K562 (cell line): Measurements from ENCODE around the gene RHOC. TPM values are rescaled to one million over a fixed set of nuclear protein-coding genes. Genes with fewer than 3 reads are reported as not detected.

Experiments used
- AFF4 ChIP-seq: sonication (generic); formaldehyde crosslinking; IDR thresholded peaks from 2 replicates; pipeline ENCODE4 v1.8.0; 2023; ENCODE audit warnings: mild to moderate bottlenecking, missing genetic modification reagents
- BRD9 ChIP-seq: fragments of 450-650 bp; IDR thresholded peaks from 2 replicates; pipeline ENCODE4 v1.6.1; 2018; ENCODE audit warnings: low read depth; ENCODE audit not compliant: partially characterized antibody
- DDX20 ChIP-seq: fragments of 450-650 bp; IDR thresholded peaks from 2 replicates; pipeline ENCODE4 v1.6.1; 2016; ENCODE audit warnings: missing genetic modification characterization, low read depth, mild to moderate bottlenecking, missing compliant biosample characterization, moderate library complexity
- FOXJ3 ChIP-seq: sonication (generic); formaldehyde crosslinking; IDR thresholded peaks from 2 replicates; pipeline ENCODE4 v1.4.0; 2020; ENCODE audit warnings: mild to moderate bottlenecking, missing genetic modification reagents
- GTF2F1 ChIP-seq: IDR thresholded peaks from 2 replicates; pipeline ENCODE4 v1.6.1; 2011; ENCODE audit warnings: low read depth, low read length, improper control_type of control experiment
- KAT7 ChIP-seq: sonication (generic); formaldehyde crosslinking; IDR thresholded peaks from 2 replicates; pipeline ENCODE4 v1.8.0; 2022; ENCODE audit warnings: missing genetic modification reagents, mild to moderate bottlenecking, borderline replicate concordance
- MAFG ChIP-seq: fragments of 450-650 bp; conservative IDR thresholded peaks from 2 replicates; pipeline ENCODE4 v1.6.1; 2016; ENCODE audit warnings: missing genetic modification characterization, missing compliant biosample characterization
- MXD1 ChIP-seq: fragments of 250-450 bp; sonication (Bioruptor Pico); IDR thresholded peaks from 2 replicates; pipeline ENCODE4 v1.8.0; 2021; ENCODE audit warnings: borderline replicate concordance, mild to moderate bottlenecking, moderate library complexity; ENCODE audit not compliant: poor library complexity, severe bottlenecking
- NFIC ChIP-seq: fragments of 450-650 bp; IDR thresholded peaks from 2 replicates; pipeline ENCODE4 v1.6.1; 2017; ENCODE audit warnings: mild to moderate bottlenecking, inconsistent platforms
- POLR2A ChIP-seq: fragments of 450-650 bp; conservative IDR thresholded peaks from 2 replicates; pipeline ENCODE4 v1.6.1; 2016
- POU5F1 ChIP-seq: fragments of 150-350 bp; IDR thresholded peaks from 2 replicates; pipeline ENCODE4 v1.6.1; 2014; ENCODE audit warnings: borderline replicate concordance, low read length, low read depth, mild to moderate bottlenecking; ENCODE audit not compliant: partially characterized antibody
- TARDBP ChIP-seq: fragments of 450-650 bp; IDR thresholded peaks from 2 replicates; pipeline ENCODE4 v1.6.1; 2016
- TEAD2 ChIP-seq: fragments of 450-650 bp; IDR thresholded peaks from 2 replicates; pipeline ENCODE4 v1.6.1; 2016; ENCODE audit warnings: missing genetic modification characterization, control low read depth, missing compliant biosample characterization
- U2AF1 ChIP-seq: fragments of 200-400 bp; formaldehyde crosslinking; optimal IDR thresholded peaks from 2 replicates; pipeline ENCODE3; 2017; ENCODE audit warnings: mild to moderate bottlenecking, low read depth, low read length, moderate library complexity
- polyA plus RNA-seq, 8 experiments: library from polyadenylated mRNA; depleted of rRNA in 4 of 8; stranded (reverse) in 5 of 8; unstranded in 3 of 8; fragments of >200 nt; fragmentation: Nextera tagmentation in 2 of 8; fragmentation: Illumina TruSeq in 1 of 8; extraction: Ambion mirVana in 2 of 8; extraction: Trizol in 1 of 8; gene quantifications; 2 replicates each; pipeline versions ENCODE4 v1.2.1 to v1.2.3, GENCODE V29; 2011 to 2014; ENCODE audit warnings: inconsistent platforms in 1 of 8, missing spikeins in 1 of 8
- total RNA-seq, 7 experiments: library from RNA; depleted of rRNA in 6 of 7; stranded (reverse); fragments of >200 nt in 6 of 7; fragmentation: Illumina TruSeq in 2 of 7; extraction: Trizol in 2 of 7; gene quantifications; 2 replicates each; pipeline versions ENCODE4 v1.2.1 to v1.2.3, GENCODE V29; 2011 to 2021; ENCODE audit warnings: low replicate concordance in 1 of 7
- TF ChIP-seq, protein P1 (sequence below), 2 experiments: fragments of 450-650 bp; formaldehyde crosslinking in 1 of 2; IDR thresholded peaks; 2 replicates each; pipeline versions ENCODE4 v1.4.0 to v1.6.1; 2014 to 2020; ENCODE audit warnings: mild to moderate bottlenecking in 2 of 2, borderline replicate concordance in 1 of 2, low read depth in 1 of 2

RHOC gene
- total and polyA plus RNA-seq, 9 of the 15 experiments (the other 6 are each of a cell fraction or from before 2014, with no cell fraction given): 35.2 to 364 (median 204) TPM

GRCh38 chr1:112707221-112708001 lies 484 bp upstream of the RHOC start (continued):
- TF ChIP-seq, protein P1, sequence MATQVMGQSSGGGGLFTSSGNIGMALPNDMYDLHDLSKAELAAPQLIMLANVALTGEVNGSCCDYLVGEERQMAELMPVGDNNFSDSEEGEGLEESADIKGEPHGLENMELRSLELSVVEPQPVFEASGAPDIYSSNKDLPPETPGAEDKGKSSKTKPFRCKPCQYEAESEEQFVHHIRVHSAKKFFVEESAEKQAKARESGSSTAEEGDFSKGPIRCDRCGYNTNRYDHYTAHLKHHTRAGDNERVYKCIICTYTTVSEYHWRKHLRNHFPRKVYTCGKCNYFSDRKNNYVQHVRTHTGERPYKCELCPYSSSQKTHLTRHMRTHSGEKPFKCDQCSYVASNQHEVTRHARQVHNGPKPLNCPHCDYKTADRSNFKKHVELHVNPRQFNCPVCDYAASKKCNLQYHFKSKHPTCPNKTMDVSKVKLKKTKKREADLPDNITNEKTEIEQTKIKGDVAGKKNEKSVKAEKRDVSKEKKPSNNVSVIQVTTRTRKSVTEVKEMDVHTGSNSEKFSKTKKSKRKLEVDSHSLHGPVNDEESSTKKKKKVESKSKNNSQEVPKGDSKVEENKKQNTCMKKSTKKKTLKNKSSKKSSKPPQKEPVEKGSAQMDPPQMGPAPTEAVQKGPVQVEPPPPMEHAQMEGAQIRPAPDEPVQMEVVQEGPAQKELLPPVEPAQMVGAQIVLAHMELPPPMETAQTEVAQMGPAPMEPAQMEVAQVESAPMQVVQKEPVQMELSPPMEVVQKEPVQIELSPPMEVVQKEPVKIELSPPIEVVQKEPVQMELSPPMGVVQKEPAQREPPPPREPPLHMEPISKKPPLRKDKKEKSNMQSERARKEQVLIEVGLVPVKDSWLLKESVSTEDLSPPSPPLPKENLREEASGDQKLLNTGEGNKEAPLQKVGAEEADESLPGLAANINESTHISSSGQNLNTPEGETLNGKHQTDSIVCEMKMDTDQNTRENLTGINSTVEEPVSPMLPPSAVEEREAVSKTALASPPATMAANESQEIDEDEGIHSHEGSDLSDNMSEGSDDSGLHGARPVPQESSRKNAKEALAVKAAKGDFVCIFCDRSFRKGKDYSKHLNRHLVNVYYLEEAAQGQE (IDR thresholded peaks at IDR 0.05; ENCODE audit: borderline replicate concordance): peak; percentile 92
- TF ChIP-seq, protein P1 (CRISPR knock-in tag; IDR thresholded peaks at IDR 0.05; ENCODE audit: low read depth): no peak
- TF ChIP-seq FOXJ3 (no peak), MXD1 (CRISPR knock-in tag) (no peak), BRD9 (peak; percentile 87), NFIC (peak; percentile 57; the same call in 1 of the 2 replicates), GTF2F1 (no peak), POLR2A (no peak), TEAD2 (tag) (no peak), U2AF1 (no peak), DDX20 (tag) (no peak), KAT7 (no peak), AFF4 (CRISPR knock-in tag) (no peak), TARDBP (no peak), POU5F1 (no peak), MAFG (no peak)
